Adrenal gland (tissue), 12 donors: ENCODE data around the gene PSMD13. TPM values are rescaled to one million over a fixed set of nuclear protein-coding genes. Genes with fewer than 3 reads are reported as not detected.

Experiments
- DNase-seq, 7 donors: peaks; one replicate each; pipeline ENCODE4 v3.0.0-alpha.2; 2019 to 2020
- H3K27ac ChIP-seq, 5 donors: fragments of 200-600 bp; sonication (generic) in 4 of 5; 1 replicate in 3 of 5; 2 replicates in 2 of 5; pipeline versions ENCODE4 v1.5.1 to v1.8.0; 2016 to 2020; ENCODE audit warnings: mild to moderate bottlenecking in 1 of 5
- H3K27me3 ChIP-seq: fragments of 200-600 bp; 2 replicates; pipeline ENCODE4 v1.8.0; 2021
- H3K36me3 ChIP-seq, 2 donors: fragments of 200-600 bp; replicated peaks in 1 of 2; 1 replicate in 1 of 2; 2 replicates in 1 of 2; pipeline versions ENCODE4 v1.5.1 to v1.8.0; 2018 to 2022
- H3K4me1 ChIP-seq, 2 donors: fragments of 200-600 bp; replicated peaks in 1 of 2; 1 replicate in 1 of 2; 2 replicates in 1 of 2; pipeline versions ENCODE4 v1.5.1 to v1.8.0; 2018 to 2021
- H3K4me3 ChIP-seq, 4 donors: fragments of 200-600 bp; sonication (generic) in 3 of 4; one replicate each; pipeline ENCODE4 v1.5.1; 2016 to 2018
- H3K9me3 ChIP-seq, 3 donors: fragments of 200-600 bp; sonication (generic) in 1 of 3; replicated peaks in 1 of 3; 1 replicate in 2 of 3; 2 replicates in 1 of 3; pipeline versions ENCODE4 v1.5.1 to v1.8.0; 2016 to 2021
- CTCF ChIP-seq, 6 experiments: fragments of 450-650 bp in 4 of 6; fragments of 200-600 bp in 2 of 6; sonication (generic) in 1 of 6; IDR thresholded peaks; 1 replicate in 5 of 6; 2 replicates in 1 of 6; pipeline versions ENCODE4 v1.5.1 to v1.8.0; 2016 to 2021; ENCODE audit warnings: antibody characterized with exemption in 6 of 6, mild to moderate bottlenecking in 2 of 6, moderate library complexity in 1 of 6
- POLR2A ChIP-seq, 2 donors: fragments of 450-650 bp; IDR thresholded peaks; one replicate each; pipeline ENCODE4 v1.6.1; 2017; ENCODE audit warnings: antibody characterized with exemption in 2 of 2, mild to moderate bottlenecking in 2 of 2, moderate library complexity in 1 of 2
- WGBS, 4 donors: extraction: QIAGEN DNeasy Blood & Tissue Kit in 2 of 4; methylation state at CpG; one replicate each; pipeline versions ENCODE4 v1.1.5 to v1.1.7; 2013 to 2017; 5-methylcytosine and 5-hydroxymethylcytosine counted together
- intact Hi-C, 2 donors: fragments of 100-400 bp; cut with DNase I; formaldehyde crosslinking; loops; one replicate each; pipeline versions ENCODE4 v1.14.1 to v1.15.0; 2022 to 2023
- polyA plus RNA-seq, 3 donors: library from polyadenylated mRNA; stranded (reverse); fragments of 200-250 nt in 2 of 3; fragments of 350-450 nt in 1 of 3; fragmentation: Illumina TruSeq in 1 of 3; extraction: RNeasy Lipid Tissue Mini Kit (QIAGEN cat#74804) in 1 of 3; gene quantifications; one replicate each; pipeline ENCODE4 v1.2.3, GENCODE V29; 2013 to 2014
- total RNA-seq, 9 donors: library from RNA; depleted of rRNA in 4 of 9; stranded (reverse); fragments of >200 nt in 4 of 9; fragments of 120-200 nt in 1 of 9; fragmentation: NEBNext Ultra II Directional in 1 of 9; extraction: Animal tissue kit (Norgen Biotek cat#: 25700) in 1 of 9; gene quantifications; one replicate each; pipeline versions ENCODE4 v1.1.0 to v1.2.4, GENCODE V29; 2013 to 2023
- donor health status: healthy with polysubstance abuse.
- donor health status: Bipolar disorder and iron deficiency.
- donor health status: DM: yes; HTN: yes; CAD: no.
- donor health status: DM: no; HTN: no; CAD: no.
- donor health status: DM: no; HTN: no; CAD: no.
- donor health status: DM: yes; HTN: yes; CAD: no.

The PSMD13 gene
- total and polyA plus RNA-seq, 12 donors: 62.2 to 174 (median 89.4) TPM

GRCh38 chr11:270451-271318 is 33.9 kb downstream of the PSMD13 start:
- Histone ChIP-seq H3K9me3 (no peaks in the 10 kb centered on the region), H3K4me3 (no peak overlapping the region), H3K4me1 (no peaks in the 10 kb centered on the region), H3K27me3 (no peaks in the 10 kb centered on the region), H3K27ac (peak overlapping the region in 2 of 5 donors; percentile 15 to 91), H3K36me3 (no peaks in the 10 kb centered on the region)
- peak in 2 of 7 donors; percentile 5 to 18 for DNase-seq
- intact Hi-C loops: no loop called here
- no peak for TF ChIP-seq CTCF (IDR thresholded peaks at IDR 0.05)
- 75 to 87% (median 78%) methylated on average over 10 to 18 of the region's 18 CpGs for WGBS, 4 donors

- intact Hi-C loops: no loop called here
- H3K27me3 ChIP-seq: no peaks in the 10 kb centered on the region
- H3K4me1 ChIP-seq: no peaks in the 10 kb centered on the region
- H3K27ac ChIP-seq: no peak overlapping the region
- DNase-seq: no peak
- 74 to 86% (median 83%) methylated on average over 6 to 8 of the region's 8 CpGs for WGBS, 4 donors
- H3K36me3 ChIP-seq: no peaks in the 10 kb centered on the region
- H3K9me3 ChIP-seq: no peaks in the 10 kb centered on the region
- H3K4me3 ChIP-seq: no peak overlapping the region
- TF ChIP-seq POLR2A (IDR thresholded peaks at IDR 0.05): no peak
- TF ChIP-seq CTCF (IDR thresholded peaks at IDR 0.05): no peak
Observed at GRCh38 chr11:271319-271715, 34.5 kb downstream of the PSMD13 start.

GRCh38 chr11:272195-272930 is 35.6 kb downstream of the PSMD13 start:
- Histone ChIP-seq H3K27me3 (no peaks in the 10 kb centered on the region), H3K4me1 (no peaks in the 10 kb centered on the region), H3K4me3 (no peak overlapping the region), H3K27ac (no peak overlapping the region), H3K36me3 (no peaks in the 10 kb centered on the region), H3K9me3 (no peaks in the 10 kb centered on the region)
- DNase-seq: peak in 1 of 7 donors; percentile 9
- TF ChIP-seq POLR2A (IDR thresholded peaks at IDR 0.05) (no peak), CTCF (IDR thresholded peaks at IDR 0.05) (no peak)
- intact Hi-C loops: no loop called here
- WGBS, 4 donors: 78 to 80% (median 79%) methylated on average over 10 to 22 of the region's 22 CpGs

GRCh38 chr11:272931-273198 is 36.1 kb downstream of the PSMD13 start:
- Histone ChIP-seq H3K4me1 (no peaks in the 10 kb centered on the region), H3K4me3 (no peak overlapping the region), H3K27ac (no peak overlapping the region), H3K27me3 (no peaks in the 10 kb centered on the region), H3K9me3 (no peaks in the 10 kb centered on the region), H3K36me3 (no peaks in the 10 kb centered on the region)
- DNase-seq: no peak
- 79 to 82% (median 81%) methylated on average over 6 of the region's 6 CpGs for WGBS, 4 donors
- TF ChIP-seq POLR2A (IDR thresholded peaks at IDR 0.05) (no peak), CTCF (IDR thresholded peaks at IDR 0.05) (no peak)
- intact Hi-C loops: no loop called here
